ENCODE measurements around the gene BRIP1.
"Not testable (repeated sequence)": the region's sequence is repeated elsewhere in the genome, so short reads cannot be mapped to it uniquely, and the experiment has no call there.

The BRIP1 gene

GRCh38 chr17:61827649-61828395 is 35.5 kb downstream of the BRIP1 start:
- DNase-seq (ENCODE audit: low spot score) = no peak

GRCh38 chr17:61826866-61827265 is 36.5 kb downstream of the BRIP1 start:
- not testable (repeated sequence) for DNase-seq (ENCODE audit: low spot score)

- DNase-seq (ENCODE audit: low spot score) = not testable (repeated sequence)
Measured at GRCh38 chr17:61826198-61826597, 37.1 kb downstream of the BRIP1 start.

GRCh38 chr17:61825448-61826137 is 37.7 kb downstream of the BRIP1 start:
- no peak for DNase-seq (ENCODE audit: low spot score)

GRCh38 chr17:61822326-61823285 is 40.7 kb downstream of the BRIP1 start:
- no peak for DNase-seq (ENCODE audit: low spot score)

- no peak for DNase-seq (ENCODE audit: low spot score)
Measured at GRCh38 chr17:61821655-61822054, 41.7 kb downstream of the BRIP1 start.

GRCh38 chr17:61819265-61819664 is 44.1 kb downstream of the BRIP1 start:
- DNase-seq (ENCODE audit: low spot score) = not testable (repeated sequence)

GRCh38 chr17:61818225-61818624 is 45.1 kb downstream of the BRIP1 start:
- DNase-seq (ENCODE audit: low spot score) = no peak

- no peak for DNase-seq (ENCODE audit: low spot score)
Measured at GRCh38 chr17:61817452-61817851, 45.9 kb downstream of the BRIP1 start.

GRCh38 chr17:61816538-61816937 is 46.8 kb downstream of the BRIP1 start:
- no peak for DNase-seq (ENCODE audit: low spot score)

GRCh38 chr17:61815863-61816503 is 47.3 kb downstream of the BRIP1 start:
- DNase-seq (ENCODE audit: low spot score) = no peak

GRCh38 chr17:61814485-61814884 is 48.8 kb downstream of the BRIP1 start:
- no peak for DNase-seq (ENCODE audit: low spot score)

- DNase-seq (ENCODE audit: low spot score) = no peak
Measured at GRCh38 chr17:61813211-61813610, 50.1 kb downstream of the BRIP1 start.

- no peak for DNase-seq (ENCODE audit: low spot score)
Measured at GRCh38 chr17:61812747-61813146, 50.6 kb downstream of the BRIP1 start.

- no peak for DNase-seq (ENCODE audit: low spot score)
Measured at GRCh38 chr17:61809816-61810392, 53.4 kb downstream of the BRIP1 start.

GRCh38 chr17:61808442-61808841 is 54.9 kb downstream of the BRIP1 start:
- DNase-seq (ENCODE audit: low spot score) = no peak

GRCh38 chr17:61806936-61807335 is 56.4 kb downstream of the BRIP1 start:
- no peak for DNase-seq (ENCODE audit: low spot score)

- peak; percentile 5 for DNase-seq (ENCODE audit: low spot score)
Measured at GRCh38 chr17:61806081-61806828, 57.1 kb downstream of the BRIP1 start.

GRCh38 chr17:61805399-61805798 is 57.9 kb downstream of the BRIP1 start:
- DNase-seq (ENCODE audit: low spot score) = no peak

GRCh38 chr17:61803796-61804195 is 59.5 kb downstream of the BRIP1 start:
- no peak for DNase-seq (ENCODE audit: low spot score)

- no peak for DNase-seq (ENCODE audit: low spot score)
Measured at GRCh38 chr17:61803216-61803615, 60.1 kb downstream of the BRIP1 start.

Data from CD4-positive, alpha-beta T cell treated with Interleukin-2 at 100 ng/mL for 4 hours (primary cell).